ELF-1 (cell line): ENCODE measurements around the gene LRRC8B.
A peak's percentile ranks its signal among the peaks of the same experiment; 100 is the strongest.

Experiments used
- DNase-seq: peaks from one replicate; pipeline ENCODE4 v3.0.0-alpha.2; 2016; ENCODE audit warnings: low read depth, low spot score

The LRRC8B gene

DNA sequence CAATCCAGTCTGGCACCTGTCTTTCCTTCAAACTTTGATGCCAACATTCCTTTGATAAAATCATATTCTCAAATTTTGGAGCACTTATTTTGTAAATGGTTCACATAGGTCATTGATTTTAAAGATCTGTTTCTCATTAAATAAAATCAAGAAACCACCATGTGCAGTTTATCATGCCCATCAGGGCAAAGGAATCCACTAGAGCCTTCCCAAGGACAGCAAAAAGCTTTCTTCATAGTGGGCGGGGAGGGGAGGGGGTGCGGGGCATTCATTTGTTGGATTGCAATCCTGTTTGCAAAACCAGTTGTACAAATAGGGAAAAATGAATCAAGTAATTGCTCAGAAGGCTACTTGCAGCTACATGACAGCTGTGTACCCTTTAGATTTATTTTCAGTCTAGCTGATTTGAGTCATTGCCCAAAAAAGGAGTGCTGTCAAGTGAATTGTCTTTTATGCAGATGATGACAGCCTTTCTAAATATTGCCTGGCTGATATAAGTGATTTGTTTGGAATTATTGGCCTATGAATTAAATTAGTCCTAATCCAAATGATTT lies 23.0 kb downstream of the LRRC8B start:
- DNase-seq, result no peak

DNA sequence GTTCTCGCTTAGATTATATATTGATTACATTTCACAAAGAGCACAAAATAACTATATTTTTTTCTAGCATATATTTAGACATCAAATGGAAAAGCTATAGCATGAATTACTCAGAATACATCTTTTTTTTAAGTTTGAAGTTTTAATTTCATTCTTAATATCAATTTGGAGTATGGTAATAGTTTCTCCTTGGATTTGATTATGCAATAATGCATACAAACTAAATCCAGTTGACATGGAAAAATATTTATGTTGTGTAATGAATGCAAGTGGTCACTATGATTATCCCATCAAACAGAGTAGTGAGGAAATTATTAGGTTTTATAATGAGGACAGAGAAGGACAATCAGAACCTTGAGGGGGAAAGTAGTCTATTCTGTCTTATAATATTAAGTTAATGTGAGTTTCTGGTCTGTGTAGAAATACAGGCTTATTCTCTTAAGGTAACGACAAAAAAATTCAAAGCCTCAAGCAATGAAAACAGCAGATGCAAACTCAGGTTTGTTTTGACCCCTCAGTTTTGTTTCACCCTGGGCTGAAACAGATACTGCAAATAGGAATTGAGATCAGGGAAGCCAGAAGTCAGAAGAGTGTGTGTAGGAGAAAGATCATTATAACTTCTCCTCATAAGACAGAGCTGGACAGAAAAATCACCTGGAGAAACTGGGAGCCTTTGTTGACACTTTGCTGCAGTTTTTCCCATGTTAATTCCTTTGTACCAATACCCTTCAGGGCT lies 23.7 kb downstream of the LRRC8B start:
- DNase-seq, result no peak

DNA sequence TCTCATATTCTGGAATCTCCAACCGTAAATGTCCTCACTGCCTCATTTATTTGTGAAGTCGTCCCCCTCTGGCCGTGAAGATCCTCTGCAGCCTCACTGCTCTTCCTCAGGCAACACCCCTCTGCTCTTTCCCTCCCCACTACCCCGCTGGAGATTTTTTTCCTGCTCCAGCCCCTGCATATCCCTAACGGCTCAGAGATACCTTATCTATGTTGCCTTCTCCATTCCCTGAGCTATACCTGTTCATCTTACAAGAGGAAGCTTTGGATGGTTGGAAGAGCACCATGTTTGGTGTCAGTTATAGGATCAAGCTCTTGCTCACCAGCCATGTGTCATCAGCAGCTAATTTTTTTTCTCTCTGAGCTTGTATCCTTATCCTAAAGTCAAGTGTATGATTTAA lies 26.4 kb downstream of the LRRC8B start:
- DNase-seq, result no peak

DNA sequence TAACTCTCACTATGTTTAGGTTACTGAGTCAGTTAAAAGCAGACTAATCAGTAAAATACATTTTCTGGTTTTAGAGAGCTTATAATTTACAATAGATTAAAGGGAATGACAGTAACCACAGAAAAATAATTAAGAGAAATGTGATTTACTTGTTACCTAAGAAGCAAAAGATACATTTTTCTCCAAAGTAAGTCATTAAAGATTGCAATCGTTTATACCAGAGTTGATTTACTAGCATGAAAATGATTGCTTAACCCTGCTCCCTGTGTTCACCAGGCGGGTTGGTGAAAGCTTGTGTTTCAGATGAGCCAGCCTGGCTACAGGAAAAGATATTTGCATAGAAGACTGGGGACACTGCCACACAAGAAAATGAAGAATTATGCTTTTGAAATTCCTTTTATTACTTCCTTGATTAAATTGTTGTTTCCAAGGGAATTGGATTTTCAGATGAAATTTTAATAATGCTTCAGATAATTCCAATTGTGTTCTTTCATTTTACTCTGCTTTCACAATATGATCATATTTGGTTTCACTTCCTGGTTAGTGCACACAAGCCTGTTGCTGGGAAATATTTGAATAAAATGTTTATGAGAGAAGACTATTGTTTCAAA lies 27.9 kb downstream of the LRRC8B start:
- DNase-seq, result no peak

DNA sequence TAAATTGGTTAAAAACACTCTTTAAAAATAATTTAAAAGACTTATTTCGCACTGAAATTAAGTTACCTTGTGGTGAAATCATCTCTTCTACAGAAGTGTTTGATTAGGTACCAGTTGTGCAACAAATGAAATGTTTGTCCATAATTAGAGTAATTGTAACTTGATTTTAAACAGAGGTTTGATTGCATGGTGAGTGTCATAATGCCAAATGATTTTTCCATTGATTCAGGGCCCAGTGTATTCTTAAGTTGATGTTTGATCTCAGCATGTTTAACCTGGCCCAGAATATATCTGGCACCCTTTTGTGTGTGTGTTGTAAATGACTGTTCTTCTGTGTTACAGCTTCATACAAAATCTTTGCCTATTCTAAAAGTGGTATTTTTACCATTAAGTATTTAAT lies 28.5 kb downstream of the LRRC8B start:
- DNase-seq, result no peak

DNA sequence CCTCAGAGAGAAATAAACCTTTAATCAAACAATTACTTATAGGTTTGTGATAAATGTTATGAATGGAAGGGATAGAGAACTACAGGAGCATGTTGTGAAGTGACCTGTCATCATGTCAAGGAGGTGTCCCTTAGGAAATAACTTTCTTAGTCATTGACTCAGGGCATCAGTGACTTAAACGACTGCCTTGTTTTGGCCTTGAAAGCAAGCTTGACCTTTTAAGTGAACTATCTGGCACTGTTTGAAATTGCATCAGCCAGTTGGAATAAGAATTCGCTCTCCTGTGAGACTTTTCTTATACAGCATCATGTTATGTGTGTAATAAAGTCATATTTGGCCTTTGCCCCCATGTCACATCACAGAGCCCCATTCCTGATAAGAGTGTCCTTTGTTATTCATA lies 30.9 kb downstream of the LRRC8B start:
- DNase-seq, result no peak

DNA sequence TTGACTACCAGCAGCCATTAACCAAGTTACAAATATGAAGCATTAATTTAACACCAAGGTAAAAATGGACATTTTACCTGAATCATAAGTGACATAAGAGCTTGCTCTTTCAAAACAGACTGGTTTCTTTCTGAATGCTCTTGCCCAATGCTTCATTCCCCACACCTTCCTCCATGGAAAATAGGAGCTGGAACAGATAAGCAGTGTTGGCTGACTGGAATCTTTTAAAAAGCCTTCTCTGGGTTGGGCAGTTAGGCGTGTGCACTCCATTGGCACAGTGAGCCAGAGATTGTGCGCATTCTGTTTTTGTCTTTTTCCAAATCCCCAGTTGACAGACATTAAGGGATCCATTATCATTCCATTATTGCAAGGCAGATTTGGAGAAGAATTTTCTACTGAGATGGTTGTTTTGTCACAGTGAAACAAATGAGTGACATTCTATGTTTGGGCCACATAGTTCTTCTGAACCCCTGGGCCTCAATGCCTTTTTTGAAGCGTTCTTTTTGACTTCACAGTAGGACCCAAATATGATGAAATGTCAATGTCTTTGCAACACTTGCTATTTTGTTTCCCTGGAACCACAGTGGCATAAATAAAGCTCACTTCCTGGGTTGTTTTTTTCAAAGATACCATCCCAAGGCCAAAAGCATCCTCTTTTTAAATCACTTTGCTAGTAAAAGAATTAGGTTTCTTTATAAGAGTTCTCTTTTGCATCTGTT lies 32.3 kb downstream of the LRRC8B start:
- no peak for DNase-seq

DNA sequence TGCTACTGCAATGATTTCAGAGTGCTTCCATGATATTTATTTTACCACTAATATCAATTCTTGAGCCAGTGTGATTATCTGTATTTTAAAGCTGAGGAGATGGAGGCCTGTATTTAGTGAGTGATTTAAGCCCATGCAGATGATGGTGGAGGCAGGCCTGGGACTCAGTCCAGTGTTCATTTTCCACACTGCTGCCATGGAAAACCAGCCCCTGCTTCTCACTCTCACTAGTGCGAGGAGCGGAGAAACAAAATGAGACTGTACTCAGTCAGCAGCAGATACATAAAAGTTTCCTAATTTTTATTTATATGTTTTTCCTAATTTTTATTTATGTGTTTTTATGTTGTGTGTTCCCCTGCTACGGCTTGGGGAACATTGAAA lies 32.8 kb downstream of the LRRC8B start:
- no peak for DNase-seq

DNA sequence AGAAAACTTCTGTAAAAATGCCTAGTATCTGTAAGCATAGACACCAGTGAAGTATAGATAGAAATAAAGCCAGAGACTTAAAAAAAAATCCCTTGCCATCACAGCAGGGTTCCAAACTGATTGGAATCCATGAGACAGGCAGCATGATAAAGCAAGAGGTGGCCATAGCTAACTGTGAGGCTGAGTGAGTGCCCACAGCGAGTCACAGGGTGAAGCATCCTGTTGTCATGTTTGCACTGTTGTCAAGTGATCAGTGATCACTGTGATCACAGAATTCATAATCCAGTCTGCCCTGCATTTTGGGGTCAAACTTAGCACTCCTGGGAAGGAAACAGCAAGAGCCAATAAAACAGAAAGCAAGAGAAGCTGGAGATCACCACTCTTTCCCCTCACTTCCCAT lies 33.3 kb downstream of the LRRC8B start:
- DNase-seq, result no peak

DNA sequence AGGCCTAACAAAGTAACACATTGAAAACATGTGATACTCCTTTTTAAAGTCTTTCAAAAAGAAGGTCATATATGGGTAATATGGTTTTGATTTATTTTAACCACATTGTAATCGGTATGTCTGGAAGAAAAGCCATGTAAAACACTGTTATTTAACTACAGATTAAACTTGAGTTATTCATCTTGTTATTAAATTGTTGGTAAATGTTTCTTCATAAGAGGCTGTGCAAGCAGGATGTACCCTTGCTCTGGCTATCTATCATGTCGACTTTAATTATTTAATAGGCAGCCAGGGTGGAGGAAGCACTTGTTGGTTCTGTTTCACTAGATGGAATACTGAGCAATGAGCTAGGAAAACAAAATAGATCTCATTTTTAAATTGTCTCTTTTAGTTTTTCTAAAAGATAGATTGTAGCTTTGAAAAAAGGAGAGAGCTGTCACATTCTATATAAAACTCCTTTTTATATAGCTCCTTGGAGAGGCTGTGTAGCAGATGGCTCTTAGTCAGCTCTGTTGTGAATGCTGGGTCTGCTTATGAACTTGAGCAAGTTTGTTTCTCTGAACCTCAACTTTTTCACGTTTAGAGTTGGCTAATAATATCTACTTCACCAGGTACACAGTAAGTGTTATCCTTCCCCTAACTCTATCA lies 39.5 kb downstream of the LRRC8B start:
- no peak for DNase-seq

DNA sequence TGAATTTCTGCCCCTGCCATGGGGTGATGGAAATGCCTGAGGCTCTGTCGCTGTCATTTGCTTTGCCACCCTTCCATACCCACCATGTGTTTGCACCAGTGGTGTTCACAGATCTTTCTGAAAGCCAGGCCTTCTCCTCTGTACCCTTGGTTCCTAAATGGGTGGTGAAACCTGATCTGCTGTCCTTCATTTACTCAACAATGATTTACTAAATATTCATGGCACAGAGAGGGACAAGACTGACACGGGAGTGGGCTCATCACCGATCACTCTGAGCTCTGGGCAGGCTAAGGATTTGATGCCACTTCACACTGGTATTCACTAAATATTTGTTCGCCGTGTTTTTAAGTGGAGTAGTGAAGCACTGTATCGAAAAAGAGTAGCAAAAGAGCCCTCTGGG lies 40.9 kb downstream of the LRRC8B start:
- DNase-seq, result no peak

DNA sequence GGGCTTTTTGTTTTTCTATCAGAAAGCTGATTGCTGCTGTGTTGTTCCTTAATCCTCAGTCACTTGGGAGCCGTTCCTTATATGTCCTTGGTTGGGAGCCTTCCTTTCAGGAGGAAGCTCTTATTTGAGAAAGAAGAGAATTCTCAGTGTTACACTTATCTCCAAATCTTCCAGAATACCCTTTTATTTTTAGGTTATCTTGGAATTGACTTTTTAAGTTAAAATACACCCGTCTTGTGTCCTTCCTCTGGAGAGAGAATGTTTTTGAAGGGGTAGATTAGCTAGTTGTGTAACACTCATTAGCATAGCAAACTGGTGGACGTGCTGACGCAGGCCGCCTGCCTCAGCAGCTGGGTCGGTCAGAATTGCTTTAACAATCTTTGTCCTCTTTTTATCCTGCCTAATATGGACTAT lies 42.1 kb downstream of the LRRC8B start:
- DNase-seq, result peak; percentile 37

DNA sequence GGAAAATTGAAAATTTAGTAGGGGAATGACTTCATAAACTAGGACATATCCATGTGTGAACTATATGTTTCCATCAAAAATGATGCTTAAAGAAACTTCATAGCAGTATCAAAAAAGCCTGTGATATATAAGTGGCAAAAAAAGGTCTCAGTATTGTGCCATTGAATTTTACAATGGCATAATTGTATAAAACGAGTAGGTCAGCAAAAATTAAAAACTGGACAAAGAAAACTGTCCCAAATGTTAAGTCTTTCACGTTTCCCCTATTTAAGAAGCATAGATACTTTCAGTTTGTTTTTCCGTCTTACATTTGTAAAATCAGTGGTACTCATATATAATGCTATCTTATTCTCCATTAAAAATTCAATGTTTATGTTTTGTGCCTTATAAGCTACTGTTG lies 43.2 kb downstream of the LRRC8B start:
- no peak for DNase-seq

DNA sequence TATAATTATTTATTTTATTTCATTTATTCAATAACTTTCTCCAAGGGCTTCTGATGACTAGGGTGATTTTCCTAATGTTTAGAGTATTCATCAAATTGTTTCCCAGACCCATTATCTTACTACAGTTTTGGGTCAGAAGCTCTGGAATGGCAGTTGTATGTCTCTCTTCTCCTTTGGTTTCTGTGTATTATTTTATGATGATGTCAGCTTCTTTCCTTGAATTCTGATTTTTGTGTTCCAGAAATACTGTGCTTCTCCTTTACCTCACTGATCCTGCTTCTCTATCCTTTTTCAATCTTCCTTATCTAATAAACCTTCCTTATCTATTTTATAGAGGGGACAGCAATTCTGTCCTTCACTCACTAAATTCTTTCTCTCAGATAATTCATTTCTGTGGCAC lies 48.8 kb downstream of the LRRC8B start:
- DNase-seq, result no peak

DNA sequence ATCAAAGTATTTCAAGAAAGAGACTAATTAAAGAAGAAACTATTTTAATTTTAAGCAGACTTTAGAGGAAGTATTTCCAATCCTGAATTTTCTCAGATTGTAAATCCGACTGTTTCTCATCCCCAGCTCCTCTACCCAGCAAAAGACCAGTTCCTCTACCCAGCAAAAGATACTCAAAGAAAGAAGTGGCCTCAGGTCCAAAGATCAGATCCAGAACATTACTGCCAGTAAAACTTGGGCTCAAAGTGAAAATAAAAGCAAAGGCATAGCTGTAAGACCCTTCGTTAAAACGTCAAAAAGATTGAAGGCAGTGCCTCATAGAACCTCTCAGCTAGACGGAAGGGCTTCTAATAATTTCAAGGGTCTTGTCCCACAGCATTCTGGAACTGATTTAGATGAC lies 50.0 kb downstream of the LRRC8B start:
- no peak for DNase-seq

DNA sequence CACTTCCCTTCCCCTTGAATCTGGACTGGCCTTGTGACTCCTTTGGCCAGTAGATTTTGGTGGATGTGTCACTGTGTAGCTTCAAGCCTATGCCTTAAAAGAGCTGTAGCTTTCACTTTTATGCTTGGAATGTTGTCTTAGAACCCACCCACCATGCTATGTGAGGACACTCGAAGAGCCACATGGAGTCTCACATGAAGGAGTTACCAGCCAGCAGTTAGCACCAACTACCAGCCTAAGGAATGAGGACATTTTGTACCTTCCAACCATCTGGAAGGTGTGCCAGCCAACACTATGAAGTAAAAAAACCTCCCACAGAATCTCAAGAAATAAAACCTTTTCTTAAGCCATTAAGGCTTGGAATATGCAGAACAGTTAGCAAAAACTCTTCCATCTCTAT lies 50.6 kb downstream of the LRRC8B start:
- DNase-seq, result no peak

DNA sequence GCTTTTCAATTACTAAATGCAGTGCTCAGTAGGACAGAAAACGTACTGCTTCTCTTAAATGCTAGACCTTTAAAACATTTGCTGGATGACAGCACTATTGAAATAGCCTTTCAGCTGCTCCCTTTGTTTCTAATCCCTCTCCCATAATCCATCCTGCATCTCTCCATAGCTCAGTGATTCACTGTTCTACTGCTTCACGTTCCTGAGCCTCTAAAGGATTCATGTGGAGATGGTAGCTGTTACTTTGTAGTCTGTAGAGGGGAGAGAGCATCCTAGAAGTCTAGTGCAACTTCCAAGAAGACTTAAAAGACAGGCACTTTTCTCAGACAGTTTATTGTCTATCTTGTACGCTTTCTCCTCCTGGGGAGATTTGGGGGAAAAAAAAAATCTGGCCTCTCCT lies 51.4 kb downstream of the LRRC8B start:
- DNase-seq, result no peak

DNA sequence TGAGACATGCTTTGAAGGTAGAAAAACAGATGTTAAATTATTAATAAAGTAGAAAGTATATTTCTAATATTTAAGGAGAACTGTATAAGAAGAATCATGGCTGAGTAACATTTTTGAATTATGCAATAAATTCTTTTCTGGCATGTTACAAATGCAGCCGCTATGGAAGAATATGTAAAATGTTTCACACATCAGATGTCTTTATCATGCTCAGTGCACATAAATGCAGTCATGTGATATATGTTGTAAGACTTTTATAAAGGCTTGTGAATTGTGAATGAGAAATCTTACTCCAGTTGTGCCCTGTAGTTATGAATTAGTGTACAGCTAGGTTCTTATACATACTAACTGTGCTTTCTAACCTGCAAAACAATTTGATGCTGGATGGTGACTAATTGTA lies 53.5 kb downstream of the LRRC8B start:
- DNase-seq, result no peak

DNA sequence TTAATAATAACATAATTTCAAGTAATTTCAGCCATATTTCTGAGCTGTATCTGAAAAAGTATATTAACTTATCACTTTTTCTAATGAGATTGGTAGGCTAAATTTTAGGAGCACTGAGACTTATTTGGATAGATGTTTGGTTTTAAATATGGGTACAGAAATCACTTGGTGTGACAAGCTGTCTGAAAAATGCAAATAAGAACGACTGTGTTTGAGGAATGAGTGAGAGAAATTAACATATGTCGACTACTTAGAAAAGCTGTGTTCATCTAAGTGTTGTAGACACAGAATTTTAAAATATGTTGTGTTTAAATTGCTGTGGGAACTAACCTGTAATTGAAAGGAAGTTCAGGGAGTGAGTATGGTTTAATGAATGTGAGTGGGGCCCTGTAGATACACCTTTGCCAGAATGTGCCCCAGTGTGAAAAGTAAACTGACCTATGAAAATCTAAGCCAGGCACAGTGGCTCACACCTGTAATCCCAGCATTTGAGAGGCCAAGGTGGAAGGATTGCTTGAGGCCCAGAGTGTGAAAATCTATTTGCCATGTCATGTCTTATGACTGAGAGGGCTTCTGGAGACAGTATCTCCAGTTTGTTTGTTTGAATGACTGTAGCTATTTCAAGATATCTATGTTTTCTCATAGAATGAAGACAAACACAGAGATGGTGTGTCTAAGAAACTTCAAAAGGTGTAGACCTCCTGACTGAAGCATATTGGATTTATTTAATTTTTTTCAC lies 54.5 kb downstream of the LRRC8B start:
- DNase-seq, result no peak

DNA sequence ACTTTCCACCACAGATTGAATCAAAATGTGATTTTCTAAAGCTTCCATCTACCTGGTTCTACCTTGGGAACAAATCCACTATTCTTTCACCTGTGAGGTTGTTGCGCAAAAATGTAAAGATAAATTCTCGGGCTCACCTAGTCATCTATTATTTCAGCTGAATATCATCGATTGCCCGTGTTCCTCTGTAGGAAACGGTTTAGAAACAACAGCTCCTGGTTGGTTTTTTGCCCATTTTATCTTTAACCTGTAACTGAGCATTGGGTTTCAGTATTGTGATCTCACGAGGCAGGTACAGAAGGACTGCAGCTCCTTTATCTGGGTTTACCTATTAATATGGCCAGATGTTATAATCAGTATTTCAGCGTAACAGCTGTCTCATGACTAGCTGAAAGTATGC lies 55.4 kb downstream of the LRRC8B start:
- DNase-seq, result no peak

DNA sequence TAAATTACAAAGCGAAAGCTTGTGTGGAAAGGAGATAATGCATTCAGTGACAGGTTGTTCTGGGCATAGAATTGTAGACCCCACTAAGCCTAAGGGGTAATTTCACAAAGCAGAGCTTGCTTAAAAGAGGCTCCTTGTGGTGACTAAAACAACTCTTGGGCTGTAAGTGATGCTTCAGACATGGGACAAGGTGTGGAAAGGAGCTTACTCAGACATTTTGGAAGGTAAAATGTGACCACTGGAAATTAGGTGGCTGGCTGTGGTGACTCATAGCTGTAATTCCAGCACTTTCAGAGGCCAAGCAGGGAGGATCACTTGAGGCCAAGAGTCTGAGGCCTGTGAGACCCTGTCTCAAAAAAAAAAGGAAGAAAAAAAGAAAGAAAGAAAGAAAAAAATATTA lies 57.2 kb downstream of the LRRC8B start:
- DNase-seq, result no peak

DNA sequence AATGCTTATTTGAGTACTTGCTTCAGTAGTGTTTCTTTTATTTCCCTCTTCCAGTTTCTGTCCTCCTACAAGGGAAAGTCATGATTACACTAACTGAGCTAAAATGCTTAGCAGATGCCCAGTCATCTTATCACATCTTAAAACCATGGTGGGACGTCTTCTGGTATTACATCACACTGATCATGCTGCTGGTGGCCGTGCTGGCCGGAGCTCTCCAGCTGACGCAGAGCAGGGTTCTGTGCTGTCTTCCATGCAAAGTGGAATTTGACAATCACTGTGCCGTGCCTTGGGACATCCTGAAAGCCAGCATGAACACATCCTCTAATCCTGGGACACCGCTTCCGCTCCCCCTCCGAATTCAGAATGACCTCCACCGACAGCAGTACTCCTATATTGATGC lies 57.9 kb downstream of the LRRC8B start:
- no peak for DNase-seq
